HPDE6-E6E7 (cell line): Measurements from ENCODE around the gene HSD3B7.
"Not testable (repeated sequence)": the region's sequence is repeated elsewhere in the genome, so short reads cannot be mapped to it uniquely, and the experiment has no call there.

ENCODE experiments used
- DNase-seq: peaks from one replicate; pipeline ENCODE4 v3.0.0; 2011; ENCODE audit warnings: missing footprints; ENCODE audit errors: extremely low spot score

The HSD3B7 gene

GRCh38 chr16:30984669-30985400 lies at the start of gene HSD3B7:
HSD3B7 (plus strand) TSS chr16:30985207; CDS start chr16:30985659, 452 bp downstream.
- DNase-seq = peak; percentile 93

- no peak for DNase-seq
These were observed 47.3 kb upstream of the HSD3B7 start for GRCh38 chr16:30937692-30938091.

GRCh38 chr16:30939571-30939970 lies 45.4 kb upstream of the HSD3B7 start:
- not testable (repeated sequence) for DNase-seq

GRCh38 chr16:30941600-30942425 lies 43.2 kb upstream of the HSD3B7 start:
- peak; percentile 76 for DNase-seq

GRCh38 chr16:30942426-30942806 lies 42.6 kb upstream of the HSD3B7 start:
- no peak for DNase-seq

- DNase-seq = no peak
These were observed 40.7 kb upstream of the HSD3B7 start for GRCh38 chr16:30944352-30944751.

- DNase-seq = no peak
These were observed 38.1 kb upstream of the HSD3B7 start for GRCh38 chr16:30946671-30947540.

- DNase-seq = no peak
These were observed 37.5 kb upstream of the HSD3B7 start for GRCh38 chr16:30947541-30947858.

- DNase-seq = peak; percentile 94
These were observed 36.9 kb upstream of the HSD3B7 start for GRCh38 chr16:30947859-30948666.

GRCh38 chr16:30948667-30949649 lies 36.0 kb upstream of the HSD3B7 start, which contains the start of gene ORAI3:
ORAI3 (plus strand) TSS chr16:30949068; CDS start chr16:30949290, 222 bp downstream.
- DNase-seq = no peak

GRCh38 chr16:30949650-30950515 lies 35.1 kb upstream of the HSD3B7 start:
- peak; percentile 85 for DNase-seq

GRCh38 chr16:30950516-30951065 lies 34.4 kb upstream of the HSD3B7 start:
- no peak for DNase-seq

GRCh38 chr16:30951193-30951592 lies 33.8 kb upstream of the HSD3B7 start:
- DNase-seq = no peak

- DNase-seq = no peak
These were observed 33.3 kb upstream of the HSD3B7 start for GRCh38 chr16:30951750-30952149.

GRCh38 chr16:30953111-30953510 lies 31.9 kb upstream of the HSD3B7 start:
- no peak for DNase-seq

- no peak for DNase-seq
These were observed 31.4 kb upstream of the HSD3B7 start for GRCh38 chr16:30953511-30954124.

- DNase-seq = no peak
These were observed 30.0 kb upstream of the HSD3B7 start for GRCh38 chr16:30954993-30955392.
